A549 (cell line): ENCODE results near the gene LCN12.

Experiments
- CBX8 ChIP-seq: fragments of 200-600 bp; sonication (generic); IDR thresholded peaks from 2 replicates; pipeline ENCODE4 v1.6.1; 2016
- EP300 ChIP-seq, 2 experiments: fragments of >200 bp; sonication (Bioruptor Twin); formaldehyde crosslinking; IDR thresholded peaks; 2 replicates in 1 of 2; 3 replicates in 1 of 2; pipeline ENCODE4 v1.6.1; 2016 to 2017
- KDM1A ChIP-seq: fragments of 200-600 bp; sonication (generic); IDR thresholded peaks from 2 replicates; pipeline ENCODE4 v1.6.1; 2016; ENCODE audit warnings: low read depth, mild to moderate bottlenecking
- KDM5A ChIP-seq: fragments of 200-600 bp; sonication (generic); IDR thresholded peaks from 2 replicates; pipeline ENCODE4 v1.6.1; 2016; ENCODE audit warnings: antibody characterized with exemption, mild to moderate bottlenecking
- NFE2L2 ChIP-seq: fragments of 150-350 bp; conservative IDR thresholded peaks from 2 replicates; pipeline ENCODE4 v1.6.1; 2014; ENCODE audit warnings: low read length
- POLR2A ChIP-seq: IDR thresholded peaks from 2 replicates; pipeline ENCODE4 v1.6.1; 2012; ENCODE audit warnings: mild to moderate bottlenecking, low read length
- POLR2AphosphoS2 ChIP-seq: conservative IDR thresholded peaks from 2 replicates; pipeline ENCODE4 v1.6.1; 2012; ENCODE audit warnings: low read length, improper control_type of control experiment, inconsistent platforms
- RAD21 ChIP-seq, 2 experiments: fragments of >200 bp in 1 of 2; sonication (Bioruptor Twin) in 1 of 2; formaldehyde crosslinking in 1 of 2; IDR thresholded peaks in 1 of 2; conservative IDR thresholded peaks in 1 of 2; 2 replicates in 1 of 2; 3 replicates in 1 of 2; pipeline ENCODE4 v1.6.1; 2012 to 2018; ENCODE audit warnings: inconsistent platforms in 1 of 2
- SREBF2 ChIP-seq: fragments of 450-650 bp; IDR thresholded peaks from 2 replicates; pipeline ENCODE4 v1.6.1; 2014; ENCODE audit warnings: mild to moderate bottlenecking, moderate library complexity
- TP53 ChIP-seq: fragments of 250-450 bp; sonication (Bioruptor Pico); IDR thresholded peaks from 2 replicates; pipeline ENCODE4 v1.5.0; 2021; ENCODE audit warnings: mild to moderate bottlenecking, moderate library complexity
- TF ChIP-seq, protein P1 (sequence below): fragments of >200 bp; sonication (Bioruptor Twin); formaldehyde crosslinking; IDR thresholded peaks from 3 replicates; pipeline ENCODE4 v1.5.1; 2016
- TF ChIP-seq, protein P2 (sequence below): IDR thresholded peaks from 2 replicates; pipeline ENCODE4 v1.6.1; 2012
- TF ChIP-seq, protein P3 (sequence below): IDR thresholded peaks from 2 replicates; pipeline ENCODE4 v1.6.1; 2012; ENCODE audit warnings: low read depth, borderline replicate concordance

DNA sequence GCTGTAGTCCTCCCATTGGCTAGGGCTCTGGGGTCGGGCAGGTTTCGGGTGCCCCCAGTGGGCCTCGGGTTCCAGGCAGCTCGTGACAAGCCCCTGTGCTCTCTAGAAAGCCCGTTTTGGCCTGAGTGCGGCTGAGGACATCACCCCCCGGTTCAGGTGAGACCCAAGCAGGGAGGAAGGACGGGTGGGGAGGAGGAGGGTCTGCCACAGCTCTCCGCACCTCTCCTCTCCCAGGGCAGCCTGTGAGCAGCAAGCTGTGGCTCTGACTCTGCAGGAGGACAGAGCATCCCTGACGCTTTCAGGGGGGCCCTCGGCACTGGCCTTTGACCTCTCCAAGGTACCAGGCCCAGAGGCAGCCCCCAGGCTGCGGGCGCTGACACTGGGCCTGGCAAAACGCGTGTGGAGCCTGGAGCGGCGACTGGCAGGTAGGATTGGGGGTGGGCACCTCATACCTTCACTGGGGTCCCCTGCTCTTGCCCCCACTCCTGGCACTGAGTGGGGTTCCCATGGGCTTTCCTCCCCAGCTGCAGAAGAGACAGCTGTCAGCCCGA is 40.8 kb downstream of the LCN12 start:
- TF ChIP-seq POLR2A = no peak
- TF ChIP-seq EP300 (IDR thresholded peaks at IDR 0.05) = no peak
- TF ChIP-seq, protein P1, sequence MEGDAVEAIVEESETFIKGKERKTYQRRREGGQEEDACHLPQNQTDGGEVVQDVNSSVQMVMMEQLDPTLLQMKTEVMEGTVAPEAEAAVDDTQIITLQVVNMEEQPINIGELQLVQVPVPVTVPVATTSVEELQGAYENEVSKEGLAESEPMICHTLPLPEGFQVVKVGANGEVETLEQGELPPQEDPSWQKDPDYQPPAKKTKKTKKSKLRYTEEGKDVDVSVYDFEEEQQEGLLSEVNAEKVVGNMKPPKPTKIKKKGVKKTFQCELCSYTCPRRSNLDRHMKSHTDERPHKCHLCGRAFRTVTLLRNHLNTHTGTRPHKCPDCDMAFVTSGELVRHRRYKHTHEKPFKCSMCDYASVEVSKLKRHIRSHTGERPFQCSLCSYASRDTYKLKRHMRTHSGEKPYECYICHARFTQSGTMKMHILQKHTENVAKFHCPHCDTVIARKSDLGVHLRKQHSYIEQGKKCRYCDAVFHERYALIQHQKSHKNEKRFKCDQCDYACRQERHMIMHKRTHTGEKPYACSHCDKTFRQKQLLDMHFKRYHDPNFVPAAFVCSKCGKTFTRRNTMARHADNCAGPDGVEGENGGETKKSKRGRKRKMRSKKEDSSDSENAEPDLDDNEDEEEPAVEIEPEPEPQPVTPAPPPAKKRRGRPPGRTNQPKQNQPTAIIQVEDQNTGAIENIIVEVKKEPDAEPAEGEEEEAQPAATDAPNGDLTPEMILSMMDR = no peak
- TF ChIP-seq POLR2AphosphoS2 = no peak
- no peak for TF ChIP-seq SREBF2
- TF ChIP-seq CBX8 = no peak
- no peak for TF ChIP-seq KDM5A
- no peak for TF ChIP-seq RAD21 (conservative IDR thresholded peaks at IDR 0.05 in 1 of 2, IDR thresholded peaks at IDR 0.05 in 1 of 2)
- no peak for TF ChIP-seq TP53 (CRISPR knock-in tag)
- TF ChIP-seq NFE2L2 = no peak
- TF ChIP-seq, protein P2, sequence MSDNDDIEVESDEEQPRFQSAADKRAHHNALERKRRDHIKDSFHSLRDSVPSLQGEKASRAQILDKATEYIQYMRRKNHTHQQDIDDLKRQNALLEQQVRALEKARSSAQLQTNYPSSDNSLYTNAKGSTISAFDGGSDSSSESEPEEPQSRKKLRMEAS = no peak
- TF ChIP-seq, protein P3, sequence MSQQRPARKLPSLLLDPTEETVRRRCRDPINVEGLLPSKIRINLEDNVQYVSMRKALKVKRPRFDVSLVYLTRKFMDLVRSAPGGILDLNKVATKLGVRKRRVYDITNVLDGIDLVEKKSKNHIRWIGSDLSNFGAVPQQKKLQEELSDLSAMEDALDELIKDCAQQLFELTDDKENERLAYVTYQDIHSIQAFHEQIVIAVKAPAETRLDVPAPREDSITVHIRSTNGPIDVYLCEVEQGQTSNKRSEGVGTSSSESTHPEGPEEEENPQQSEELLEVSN = no peak
- TF ChIP-seq KDM1A = no peak
